ENCODE data around the gene CCNE1. TPM values are rescaled to one million over a fixed set of nuclear protein-coding genes. Genes with fewer than 3 reads are reported as not detected.

CCNE1 gene
- total RNA-seq, 1 experiment from 2014 or later, result 3.0 TPM

GRCh38 chr19:29845574-29846176 is 33.9 kb downstream of the CCNE1 start:
- ChIA-PET POLR2A (interaction anchor here (0.6 to 2.0 kb wide), 11 partner anchors 11 to 199 kb away, joined by 3 to 9 read pairs (median 4); partner anchors contain the start of gene URI1), CTCF (interaction anchor here (0.5 to 3.3 kb wide), 7 partner anchors 12 to 957 kb away, joined by 3 to 17 read pairs (median 4); no protein-coding TSS in a partner anchor)
- DNase-seq (ENCODE audit: unreplicated experiment), result peak; percentile 35
- intact Hi-C loops (cut with micrococcal nuclease), result loop anchor here (1.0 kb wide), 1 partner anchor 85 kb away; no protein-coding TSS in a partner anchor
- Mint-ChIP-seq H3K27ac (ENCODE audit: low read depth, unreplicated experiment) (peak overlapping the region; percentile 94), H3K27me3 (ENCODE audit: insufficient read depth, unreplicated experiment) (peaks cover 22% of the 10 kb centered on the region), H3K4me1 (ENCODE audit: insufficient read depth, unreplicated experiment) (peaks cover 9% of the 10 kb centered on the region), H3K9me3 (ENCODE audit: unreplicated experiment) (no peaks in the 10 kb centered on the region), H3K4me3 (ENCODE audit: unreplicated experiment) (peak overlapping the region; percentile 94), H3K36me3 (ENCODE audit: insufficient read depth, unreplicated experiment) (no peaks in the 10 kb centered on the region)
- BruUV-seq (replicated peaks), result no TSS peak
- TF ChIP-seq, protein P1, sequence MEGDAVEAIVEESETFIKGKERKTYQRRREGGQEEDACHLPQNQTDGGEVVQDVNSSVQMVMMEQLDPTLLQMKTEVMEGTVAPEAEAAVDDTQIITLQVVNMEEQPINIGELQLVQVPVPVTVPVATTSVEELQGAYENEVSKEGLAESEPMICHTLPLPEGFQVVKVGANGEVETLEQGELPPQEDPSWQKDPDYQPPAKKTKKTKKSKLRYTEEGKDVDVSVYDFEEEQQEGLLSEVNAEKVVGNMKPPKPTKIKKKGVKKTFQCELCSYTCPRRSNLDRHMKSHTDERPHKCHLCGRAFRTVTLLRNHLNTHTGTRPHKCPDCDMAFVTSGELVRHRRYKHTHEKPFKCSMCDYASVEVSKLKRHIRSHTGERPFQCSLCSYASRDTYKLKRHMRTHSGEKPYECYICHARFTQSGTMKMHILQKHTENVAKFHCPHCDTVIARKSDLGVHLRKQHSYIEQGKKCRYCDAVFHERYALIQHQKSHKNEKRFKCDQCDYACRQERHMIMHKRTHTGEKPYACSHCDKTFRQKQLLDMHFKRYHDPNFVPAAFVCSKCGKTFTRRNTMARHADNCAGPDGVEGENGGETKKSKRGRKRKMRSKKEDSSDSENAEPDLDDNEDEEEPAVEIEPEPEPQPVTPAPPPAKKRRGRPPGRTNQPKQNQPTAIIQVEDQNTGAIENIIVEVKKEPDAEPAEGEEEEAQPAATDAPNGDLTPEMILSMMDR (IDR thresholded peaks at IDR 0.05; ENCODE audit: unreplicated experiment), result no peak

- Mint-ChIP-seq H3K9me3 (ENCODE audit: unreplicated experiment) (no peaks in the 10 kb centered on the region), H3K27me3 (ENCODE audit: insufficient read depth, unreplicated experiment) (peaks cover 22% of the 10 kb centered on the region), H3K4me3 (ENCODE audit: unreplicated experiment) (no peak overlapping the region), H3K36me3 (ENCODE audit: insufficient read depth, unreplicated experiment) (no peaks in the 10 kb centered on the region), H3K4me1 (ENCODE audit: insufficient read depth, unreplicated experiment) (peaks cover 9% of the 10 kb centered on the region), H3K27ac (ENCODE audit: low read depth, unreplicated experiment) (no peak overlapping the region)
- ChIA-PET CTCF (interaction anchor here (2.6 to 2.9 kb wide), 2 partner anchors 9 to 25 kb away, joined by 13 to 15 read pairs; no protein-coding TSS in a partner anchor), POLR2A (no interaction called here)
- intact Hi-C loops (cut with micrococcal nuclease), result no loop called here
- no TSS peak for BruUV-seq (replicated peaks)
- TF ChIP-seq, protein P1 (IDR thresholded peaks at IDR 0.05; ENCODE audit: unreplicated experiment), result no peak
- DNase-seq (ENCODE audit: unreplicated experiment), result no peak
These were observed 37.4 kb downstream of the CCNE1 start for GRCh38 chr19:29849208-29849607.

DNA sequence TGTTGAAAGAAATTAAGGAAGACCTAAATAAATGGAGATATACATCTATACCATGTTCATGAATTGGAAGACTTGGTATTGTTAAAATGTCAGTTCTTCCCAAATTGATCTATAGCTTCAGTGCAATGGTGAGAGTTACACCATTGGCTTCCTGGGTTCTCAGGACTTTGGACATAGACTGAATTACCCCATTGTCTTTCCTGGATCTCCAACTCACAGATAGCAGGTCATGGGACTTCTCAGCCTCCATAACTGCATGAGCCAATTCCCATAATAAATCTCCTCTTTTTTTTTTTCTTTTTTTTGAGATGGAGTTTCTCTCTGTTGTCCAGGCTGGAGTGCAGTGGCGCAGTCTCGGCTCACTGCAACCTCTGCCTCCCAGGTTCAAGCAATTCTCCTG is 38.7 kb downstream of the CCNE1 start:
- CTCF ChIA-PET, result interaction anchor here (0.6 to 2.9 kb wide), 4 partner anchors 24 to 735 kb away, joined by 3 to 13 read pairs (median 3); no protein-coding TSS in a partner anchor
- no TSS peak for BruUV-seq (replicated peaks)
- no peak for DNase-seq (ENCODE audit: unreplicated experiment)
- H3K9me3 Mint-ChIP-seq (ENCODE audit: unreplicated experiment), result no peaks in the 10 kb centered on the region
- intact Hi-C loops (cut with micrococcal nuclease), result no loop called here
- TF ChIP-seq, protein P1 (IDR thresholded peaks at IDR 0.05; ENCODE audit: unreplicated experiment), result no peak
- H3K27ac Mint-ChIP-seq (ENCODE audit: low read depth, unreplicated experiment), result no peak overlapping the region
- no peak overlapping the region for H3K4me3 Mint-ChIP-seq (ENCODE audit: unreplicated experiment)
- H3K27me3 Mint-ChIP-seq (ENCODE audit: insufficient read depth, unreplicated experiment), result peaks cover 22% of the 10 kb centered on the region
- POLR2A ChIA-PET, result no interaction called here
- no peaks in the 10 kb centered on the region for H3K36me3 Mint-ChIP-seq (ENCODE audit: insufficient read depth, unreplicated experiment)
- H3K4me1 Mint-ChIP-seq (ENCODE audit: insufficient read depth, unreplicated experiment), result peaks cover 8% of the 10 kb centered on the region

DNA sequence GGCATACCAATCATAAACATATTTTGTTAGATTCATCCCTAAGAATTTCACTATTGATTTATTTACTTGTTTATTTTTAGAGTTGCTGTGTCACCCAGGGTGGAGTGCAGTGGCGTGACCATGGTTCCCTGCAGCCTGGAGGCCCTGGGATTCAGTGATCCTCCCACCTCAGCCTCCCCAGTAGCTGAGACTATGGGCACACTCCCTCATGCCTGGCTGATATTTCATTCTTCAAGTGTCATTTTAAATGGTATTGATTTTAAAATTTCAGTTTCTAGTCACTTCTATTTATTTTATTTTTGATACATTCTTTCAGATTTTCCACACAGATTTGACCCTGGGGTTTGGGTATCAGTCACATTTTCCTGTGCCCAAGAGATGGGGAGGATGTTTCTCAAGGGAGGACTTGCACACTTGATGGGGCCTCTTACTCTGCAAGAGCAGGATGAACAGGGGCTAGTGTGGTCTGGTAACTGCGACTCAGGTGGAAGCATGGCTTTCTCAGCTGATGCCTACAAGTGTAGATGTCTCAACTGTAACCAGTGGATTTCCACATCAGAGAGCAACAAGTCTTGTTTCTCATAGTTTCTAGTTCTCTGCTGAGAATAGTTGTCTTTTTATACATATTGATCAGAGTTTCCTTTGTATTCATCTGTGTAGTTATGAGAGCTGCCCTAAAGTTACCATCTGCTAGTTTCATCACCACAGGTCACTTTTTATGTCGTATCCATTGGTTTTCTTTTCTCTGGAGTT is 40.2 kb downstream of the CCNE1 start:
- DNase-seq (ENCODE audit: unreplicated experiment), result no peak
- no TSS peak for BruUV-seq (replicated peaks)
- intact Hi-C loops (cut with micrococcal nuclease), result no loop called here
- ChIA-PET POLR2A (no interaction called here), CTCF (interaction anchor here (0.5 to 8.0 kb wide), 6 partner anchors 14 to 261 kb away, joined by 3 to 72 read pairs (median 4); no protein-coding TSS in a partner anchor)
- Mint-ChIP-seq H3K36me3 (ENCODE audit: insufficient read depth, unreplicated experiment) (no peaks in the 10 kb centered on the region), H3K4me1 (ENCODE audit: insufficient read depth, unreplicated experiment) (no peaks in the 10 kb centered on the region), H3K4me3 (ENCODE audit: unreplicated experiment) (no peak overlapping the region), H3K9me3 (ENCODE audit: unreplicated experiment) (no peaks in the 10 kb centered on the region), H3K27me3 (ENCODE audit: insufficient read depth, unreplicated experiment) (peaks cover 22% of the 10 kb centered on the region), H3K27ac (ENCODE audit: low read depth, unreplicated experiment) (no peak overlapping the region)
- TF ChIP-seq, protein P1 (IDR thresholded peaks at IDR 0.05; ENCODE audit: unreplicated experiment), result no peak
